GM21367 (cell line): ENCODE results near the gene PFDN5.
"Not testable (repeated sequence)": the region's sequence is repeated elsewhere in the genome, so short reads cannot be mapped to it uniquely, and the experiment has no call there.

Experiments used
- ATAC-seq: cut with Tn5 transposase; IDR thresholded peaks from one replicate; pipeline ENCODE4 v1.9.1; 2021; ENCODE audit not compliant: unreplicated experiment

The PFDN5 gene

GRCh38 chr12:53326460-53327185, 31.3 kb downstream of the PFDN5 start:
- no peak for ATAC-seq

- ATAC-seq = no peak
Observed at GRCh38 chr12:53327435-53328042, 32.2 kb downstream of the PFDN5 start.

GRCh38 chr12:53328043-53328435, 32.7 kb downstream of the PFDN5 start:
- ATAC-seq = no peak

- no peak for ATAC-seq
Observed at GRCh38 chr12:53330671-53331070, 35.3 kb downstream of the PFDN5 start.

- ATAC-seq = not testable (repeated sequence)
Observed at GRCh38 chr12:53332339-53332738, 37.0 kb downstream of the PFDN5 start.

GRCh38 chr12:53332744-53333143, 37.4 kb downstream of the PFDN5 start:
- ATAC-seq = no peak

- ATAC-seq = no peak
Observed at GRCh38 chr12:53333289-53333688, 37.9 kb downstream of the PFDN5 start.

- ATAC-seq = no peak
Observed at GRCh38 chr12:53333845-53334244, 38.5 kb downstream of the PFDN5 start.

- no peak for ATAC-seq
Observed at GRCh38 chr12:53334822-53335221, 39.5 kb downstream of the PFDN5 start.

GRCh38 chr12:53336181-53336681, 40.9 kb downstream of the PFDN5 start, which contains the start of gene SP7:
SP7 (minus strand) TSS chr12:53336354; CDS start chr12:53335646, 708 bp downstream.
- ATAC-seq = no peak

- ATAC-seq = no peak
Observed at GRCh38 chr12:53338017-53338416, 42.7 kb downstream of the PFDN5 start.

- no peak for ATAC-seq
Observed at GRCh38 chr12:53338916-53339315, 43.6 kb downstream of the PFDN5 start.

- no peak for ATAC-seq
Observed at GRCh38 chr12:53340398-53340797, 45.1 kb downstream of the PFDN5 start.

GRCh38 chr12:53343449-53343848, 48.1 kb downstream of the PFDN5 start:
- no peak for ATAC-seq

GRCh38 chr12:53343969-53344368, 48.6 kb downstream of the PFDN5 start:
- no peak for ATAC-seq

- ATAC-seq = no peak
Observed at GRCh38 chr12:53344487-53344823, 49.1 kb downstream of the PFDN5 start.

GRCh38 chr12:53344824-53345485, 49.6 kb downstream of the PFDN5 start:
- no peak for ATAC-seq

- no peak for ATAC-seq
Observed at GRCh38 chr12:53345486-53346188, 50.3 kb downstream of the PFDN5 start.

GRCh38 chr12:53346491-53346890, 51.1 kb downstream of the PFDN5 start:
- ATAC-seq = no peak

- no peak for ATAC-seq
Observed at GRCh38 chr12:53347905-53348304, 52.6 kb downstream of the PFDN5 start.
